ENCODE data around the gene DTHD1. TPM values are rescaled to one million over a fixed set of nuclear protein-coding genes. Genes with fewer than 3 reads are reported as not detected.

The DTHD1 gene
- total RNA-seq, 1 experiment from 2014 or later = not detected

GRCh38 chr4:36317721-36318120 lies 36.3 kb downstream of the DTHD1 start:
- no peak for DNase-seq
- no peak overlapping the region for H3K4me3 ChIP-seq
- intact Hi-C loops (cut with micrococcal nuclease; ENCODE audit: unreplicated experiment) = no loop called here
- H3K9me2 ChIP-seq (ENCODE audit: insufficient read depth) = no peaks in the 10 kb centered on the region
- no peaks in the 10 kb centered on the region for H3K27me3 ChIP-seq (ENCODE audit: insufficient read depth, low read depth)
- TF ChIP-seq EZH2 (IDR thresholded peaks at IDR 0.05; ENCODE audit: low read depth) (no peak), CTCF (conservative IDR thresholded peaks at IDR 0.05) (no peak)
- no TSS peak for BruUV-seq (replicated peaks)
- H3K36me3 ChIP-seq (ENCODE audit: low read depth) = no peaks in the 10 kb centered on the region
- CTCF ChIA-PET = no interaction called here
- no peaks in the 10 kb centered on the region for H3K79me2 ChIP-seq (ENCODE audit: low read depth)
- H3F3A ChIP-seq (ENCODE audit: insufficient read depth, low read depth) = no peaks in the 10 kb centered on the region
- no peak overlapping the region for H2AFZ ChIP-seq
- H4K20me1 ChIP-seq (ENCODE audit: insufficient read depth) = no peaks in the 10 kb centered on the region
- H3K4me1 ChIP-seq (replicated peaks; ENCODE audit: insufficient read depth) = no peaks in the 10 kb centered on the region
- H3K9me3 ChIP-seq (ENCODE audit: insufficient read depth, low read depth) = no peaks in the 10 kb centered on the region
- H3K27ac ChIP-seq = no peak overlapping the region
- POLR2A ChIA-PET (ENCODE audit: unreplicated experiment) = interaction anchor here (0.6 kb wide), 1 partner anchor 269 kb away, joined by 4 read pairs; no protein-coding TSS in a partner anchor
- no peak overlapping the region for H3K4me2 ChIP-seq

GRCh38 chr4:36320117-36320896 lies 38.9 kb downstream of the DTHD1 start:
- Histone ChIP-seq H3F3A (ENCODE audit: insufficient read depth, low read depth) (no peaks in the 10 kb centered on the region), H3K9me3 (ENCODE audit: insufficient read depth, low read depth) (no peaks in the 10 kb centered on the region), H3K9me2 (ENCODE audit: insufficient read depth) (no peaks in the 10 kb centered on the region), H3K27ac (no peak overlapping the region), H3K79me2 (ENCODE audit: low read depth) (no peaks in the 10 kb centered on the region), H3K4me1 (replicated peaks; ENCODE audit: insufficient read depth) (no peaks in the 10 kb centered on the region), H3K36me3 (ENCODE audit: low read depth) (no peaks in the 10 kb centered on the region), H3K4me3 (no peak overlapping the region), H2AFZ (no peak overlapping the region), H4K20me1 (ENCODE audit: insufficient read depth) (no peaks in the 10 kb centered on the region), H3K4me2 (no peak overlapping the region), H3K27me3 (ENCODE audit: insufficient read depth, low read depth) (no peaks in the 10 kb centered on the region)
- DNase-seq = no peak
- no TSS peak for BruUV-seq (replicated peaks)
- TF ChIP-seq CTCF (conservative IDR thresholded peaks at IDR 0.05) (no peak), EZH2 (IDR thresholded peaks at IDR 0.05; ENCODE audit: low read depth) (no peak)
- ChIA-PET POLR2A (ENCODE audit: unreplicated experiment) (no interaction called here), CTCF (no interaction called here)
- intact Hi-C loops (cut with micrococcal nuclease; ENCODE audit: unreplicated experiment) = no loop called here

- H3K4me3 ChIP-seq = no peak overlapping the region
- H3K36me3 ChIP-seq (ENCODE audit: low read depth) = no peaks in the 10 kb centered on the region
- no TSS peak for BruUV-seq (replicated peaks)
- H3K4me2 ChIP-seq = no peak overlapping the region
- CTCF ChIA-PET = no interaction called here
- no peaks in the 10 kb centered on the region for H3K4me1 ChIP-seq (replicated peaks; ENCODE audit: insufficient read depth)
- no peak overlapping the region for H3K27ac ChIP-seq
- H3K27me3 ChIP-seq (ENCODE audit: insufficient read depth, low read depth) = no peaks in the 10 kb centered on the region
- H2AFZ ChIP-seq = no peak overlapping the region
- H3K79me2 ChIP-seq (ENCODE audit: low read depth) = no peaks in the 10 kb centered on the region
- POLR2A ChIA-PET (ENCODE audit: unreplicated experiment) = no interaction called here
- no peak for DNase-seq
- TF ChIP-seq EZH2 (IDR thresholded peaks at IDR 0.05; ENCODE audit: low read depth) = no peak
- no peak for TF ChIP-seq CTCF (conservative IDR thresholded peaks at IDR 0.05)
- intact Hi-C loops (cut with micrococcal nuclease; ENCODE audit: unreplicated experiment) = no loop called here
- H4K20me1 ChIP-seq (ENCODE audit: insufficient read depth) = no peaks in the 10 kb centered on the region
- no peaks in the 10 kb centered on the region for H3K9me2 ChIP-seq (ENCODE audit: insufficient read depth)
- no peaks in the 10 kb centered on the region for H3K9me3 ChIP-seq (ENCODE audit: insufficient read depth, low read depth)
- H3F3A ChIP-seq (ENCODE audit: insufficient read depth, low read depth) = no peaks in the 10 kb centered on the region
Observed at GRCh38 chr4:36321176-36321575, 39.8 kb downstream of the DTHD1 start.

All from PC-9 (cell line).